ENCODE data around the gene FAF1. TPM values are rescaled to one million over a fixed set of nuclear protein-coding genes. Genes with fewer than 3 reads are reported as not detected.

FAF1 gene
- total RNA-seq, 2 experiments from 2014 or later, result 43.5 to 44.0 TPM

GRCh38 chr1:50852889-50853288 lies 107.2 kb downstream of the FAF1 start:
- peaks cover 45% of the 10 kb centered on the region for H3K4me1 Mint-ChIP-seq (ENCODE audit: low read depth)
- Histone ChIP-seq H3K27me3 (ENCODE audit: control insufficient read depth in 1 of 2, insufficient read depth in 2 of 2, low read length in 2 of 2) (no peaks in the 10 kb centered on the region), H3K4me1 (ENCODE audit: insufficient read depth, low read length) (no peaks in the 10 kb centered on the region), H3K27ac (ENCODE audit: low read depth in 1 of 2, low read length in 2 of 2) (no peak overlapping the region), H3K4me3 (ENCODE audit: low read length) (no peak overlapping the region), H3K9me3 (ENCODE audit: control insufficient read depth in 1 of 2, insufficient read depth in 1 of 2, low read length in 2 of 2) (peaks cover 0 to under 1% of the 10 kb centered on the region in 2 experiments), H3K36me3 (ENCODE audit: insufficient read depth, low read length) (no peaks in the 10 kb centered on the region)
- peaks cover 3% of the 10 kb centered on the region for H3K9me3 Mint-ChIP-seq
- no peak for ATAC-seq (ENCODE audit: poor library complexity)
- no peak for TF ChIP-seq CTCF (IDR thresholded peaks at IDR 0.05)
- H3K27ac Mint-ChIP-seq, result no peak overlapping the region
- no peak for DNase-seq
- ChIA-PET CTCF (interaction anchor here (1.0 kb wide), 1 partner anchor 79 kb away, joined by 3 read pairs; no protein-coding TSS in a partner anchor), POLR2A (no interaction called here)
- peaks cover 47% of the 10 kb centered on the region for H3K36me3 Mint-ChIP-seq (ENCODE audit: low read depth)
- no peaks in the 10 kb centered on the region for H3K27me3 Mint-ChIP-seq
- H3K4me3 Mint-ChIP-seq, result no peak overlapping the region
- intact Hi-C loops (cut with DNase I, micrococcal nuclease), result no loop called here

GRCh38 chr1:50851466-50851865 lies 108.6 kb downstream of the FAF1 start:
- TF ChIP-seq CTCF (IDR thresholded peaks at IDR 0.05), result no peak
- ATAC-seq (ENCODE audit: poor library complexity), result no peak
- Histone ChIP-seq H3K4me1 (ENCODE audit: insufficient read depth, low read length) (no peaks in the 10 kb centered on the region), H3K9me3 (ENCODE audit: control insufficient read depth in 1 of 2, insufficient read depth in 1 of 2, low read length in 2 of 2) (peaks cover 0 to 4% of the 10 kb centered on the region in 2 experiments), H3K4me3 (ENCODE audit: low read length) (no peak overlapping the region), H3K27ac (ENCODE audit: low read depth in 1 of 2, low read length in 2 of 2) (no peak overlapping the region), H3K27me3 (ENCODE audit: control insufficient read depth in 1 of 2, insufficient read depth in 2 of 2, low read length in 2 of 2) (no peaks in the 10 kb centered on the region), H3K36me3 (ENCODE audit: insufficient read depth, low read length) (no peaks in the 10 kb centered on the region)
- peaks cover 54% of the 10 kb centered on the region for H3K36me3 Mint-ChIP-seq (ENCODE audit: low read depth)
- H3K27me3 Mint-ChIP-seq, result no peaks in the 10 kb centered on the region
- H3K27ac Mint-ChIP-seq, result no peak overlapping the region
- peaks cover 44% of the 10 kb centered on the region for H3K4me1 Mint-ChIP-seq (ENCODE audit: low read depth)
- H3K9me3 Mint-ChIP-seq, result peaks cover 5% of the 10 kb centered on the region
- intact Hi-C loops (cut with DNase I, micrococcal nuclease), result no loop called here
- ChIA-PET POLR2A (no interaction called here), CTCF (no interaction called here)
- no peak for DNase-seq
- H3K4me3 Mint-ChIP-seq, result no peak overlapping the region

GRCh38 chr1:50851034-50851433 lies 109.0 kb downstream of the FAF1 start:
- Histone ChIP-seq H3K27ac (ENCODE audit: low read depth in 1 of 2, low read length in 2 of 2) (no peak overlapping the region), H3K36me3 (ENCODE audit: insufficient read depth, low read length) (no peaks in the 10 kb centered on the region), H3K27me3 (ENCODE audit: control insufficient read depth in 1 of 2, insufficient read depth in 2 of 2, low read length in 2 of 2) (no peaks in the 10 kb centered on the region), H3K9me3 (ENCODE audit: control insufficient read depth in 1 of 2, insufficient read depth in 1 of 2, low read length in 2 of 2) (peaks cover 0 to 4% of the 10 kb centered on the region in 2 experiments), H3K4me3 (ENCODE audit: low read length) (no peak overlapping the region), H3K4me1 (ENCODE audit: insufficient read depth, low read length) (no peaks in the 10 kb centered on the region)
- Mint-ChIP-seq H3K27ac (no peak overlapping the region), H3K36me3 (ENCODE audit: low read depth) (peaks cover 50% of the 10 kb centered on the region), H3K27me3 (no peaks in the 10 kb centered on the region), H3K4me1 (ENCODE audit: low read depth) (peaks cover 40% of the 10 kb centered on the region), H3K4me3 (no peak overlapping the region), H3K9me3 (peaks cover 5% of the 10 kb centered on the region)
- CTCF ChIA-PET, result interaction anchor here (0.6 to 0.7 kb wide), 2 partner anchors 9 to 116 kb away, joined by 3 read pairs; no protein-coding TSS in a partner anchor
- TF ChIP-seq CTCF (IDR thresholded peaks at IDR 0.05), result no peak
- ATAC-seq (ENCODE audit: poor library complexity), result no peak
- no peak for DNase-seq
- POLR2A ChIA-PET, result no interaction called here
- intact Hi-C loops (cut with DNase I, micrococcal nuclease), result no loop called here
